HG03066 (cell line): ENCODE results near the gene ALK.

Experiments
- ATAC-seq: cut with Tn5 transposase; IDR thresholded peaks from one replicate; pipeline ENCODE4 v1.9.1; 2021; ENCODE audit warnings: low read depth; ENCODE audit not compliant: unreplicated experiment

Gene ALK

DNA sequence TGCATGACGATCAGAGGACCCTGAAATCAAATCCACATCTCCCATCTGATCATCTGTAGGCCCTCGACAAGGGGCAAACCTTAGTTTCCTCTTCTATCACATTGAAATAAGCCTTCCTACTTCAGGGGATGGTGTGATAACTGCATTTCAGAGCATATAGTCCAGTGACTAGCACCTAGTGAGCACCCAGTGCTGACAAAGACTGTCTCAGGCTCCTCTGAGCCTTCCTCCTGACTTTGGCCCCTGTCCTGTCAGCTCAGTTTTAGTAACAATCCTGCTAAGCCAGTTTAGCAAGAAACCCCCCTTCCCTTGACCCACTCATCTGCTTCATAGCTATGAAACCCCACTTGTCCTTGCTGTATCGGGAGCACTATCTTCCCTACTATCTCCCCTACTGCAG is 304.0 kb downstream of the ALK start:
- no peak for ATAC-seq

DNA sequence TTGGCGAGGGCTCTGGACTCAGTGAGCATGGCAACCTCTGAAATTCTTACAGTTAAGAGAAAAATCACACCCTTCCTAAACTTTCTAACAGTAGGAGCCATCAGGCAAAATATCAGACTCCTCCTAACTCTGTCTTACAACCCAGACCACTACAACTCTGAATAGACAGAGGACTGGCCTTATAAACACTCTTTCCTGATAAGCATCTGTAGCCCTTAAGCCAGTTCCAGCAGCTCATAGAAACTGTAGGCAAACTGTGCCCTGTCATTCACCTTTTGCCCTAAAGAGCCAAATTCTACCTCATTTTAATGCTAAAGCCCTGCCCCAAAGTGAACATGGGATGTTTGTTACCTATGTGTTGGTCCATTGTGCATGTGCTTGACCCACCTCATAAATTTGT is 304.8 kb downstream of the ALK start:
- ATAC-seq, result no peak

DNA sequence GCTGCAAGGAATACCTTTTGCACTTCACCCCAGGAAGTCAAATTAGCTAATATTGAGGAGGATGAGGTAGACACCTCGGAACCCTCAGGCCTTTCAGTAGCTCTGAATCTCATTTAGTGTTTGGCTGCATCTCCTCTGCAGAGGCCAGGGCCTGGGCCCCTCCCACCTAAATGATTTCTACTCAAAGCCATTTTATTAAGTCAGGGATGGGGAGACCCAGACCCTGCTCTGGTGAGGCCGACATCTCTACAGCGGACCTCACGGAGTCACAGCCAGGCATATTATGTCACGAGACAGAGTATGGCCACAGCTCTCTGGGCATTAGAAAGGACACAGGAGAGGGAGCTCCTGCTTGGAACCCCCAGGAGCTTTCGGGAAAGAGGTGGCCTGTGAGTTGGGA is 305.5 kb downstream of the ALK start:
- ATAC-seq, result no peak

DNA sequence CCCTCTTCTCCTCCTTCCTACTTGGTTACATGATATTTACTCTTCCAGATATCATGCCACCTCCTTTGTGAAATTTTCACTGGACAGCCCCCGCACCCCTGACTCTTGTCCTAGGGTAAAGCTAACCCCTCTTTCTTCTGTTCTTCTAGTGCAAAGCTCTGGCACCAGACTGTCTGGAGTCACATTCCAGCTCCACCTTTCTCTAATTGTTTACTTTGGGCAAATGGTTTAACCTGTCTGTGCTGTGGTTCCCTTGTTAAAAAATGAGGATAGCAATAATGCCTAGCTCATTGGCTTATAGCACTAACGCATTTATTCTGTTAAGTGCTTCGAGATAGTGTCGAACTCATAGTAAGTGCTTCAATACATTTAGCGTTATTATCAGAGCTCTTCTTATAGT is 306.2 kb downstream of the ALK start:
- ATAC-seq, result no peak

DNA sequence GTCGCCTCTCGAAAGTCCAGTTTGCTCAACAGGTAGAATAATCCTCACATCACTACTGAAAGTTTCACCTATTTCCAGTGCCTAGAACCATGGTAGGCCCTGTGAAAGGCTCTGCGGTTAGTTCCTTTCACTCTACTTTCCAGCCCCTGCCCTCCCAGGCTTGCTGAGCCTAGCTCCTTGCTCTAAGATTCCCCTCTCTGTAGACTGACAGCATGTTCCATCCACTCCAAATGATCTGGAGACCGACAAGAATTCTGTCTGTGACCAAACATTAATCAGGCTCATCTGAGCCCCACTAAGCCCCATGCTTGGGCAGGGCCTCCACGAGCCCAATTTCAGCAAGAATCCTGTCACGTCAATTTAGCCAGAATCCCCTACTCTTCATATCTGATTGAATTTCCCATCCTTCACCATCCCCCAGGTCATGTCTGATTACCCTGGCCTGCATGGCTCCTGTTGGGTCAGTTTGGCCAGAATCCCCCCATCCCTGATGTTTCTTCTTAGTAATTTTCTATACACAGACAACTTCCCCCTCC is 307.0 kb downstream of the ALK start:
- ATAC-seq, result no peak

DNA sequence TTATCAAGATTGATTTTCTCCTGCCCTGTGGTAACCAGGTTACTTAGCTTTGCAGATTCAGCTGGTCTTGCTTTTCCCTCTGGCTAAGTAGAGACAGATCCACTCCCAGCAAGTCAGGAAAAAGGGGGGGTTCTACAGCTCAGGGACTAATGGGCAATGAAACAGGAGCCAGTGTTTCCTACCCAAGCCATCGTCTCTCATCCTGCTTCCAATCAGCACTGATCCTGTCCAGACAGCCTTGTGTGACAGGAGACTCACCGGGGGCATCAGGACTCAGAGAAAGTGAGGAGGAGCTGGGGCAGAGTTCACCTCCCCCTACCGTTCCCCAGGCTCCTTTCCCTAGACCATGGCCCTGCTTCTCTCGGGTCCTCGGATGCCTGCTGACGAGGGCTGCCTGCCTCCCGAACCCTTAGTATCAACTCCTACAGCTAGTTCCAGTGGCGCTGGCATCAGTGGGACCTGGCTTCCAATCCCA is 307.6 kb downstream of the ALK start:
- no peak for ATAC-seq

DNA sequence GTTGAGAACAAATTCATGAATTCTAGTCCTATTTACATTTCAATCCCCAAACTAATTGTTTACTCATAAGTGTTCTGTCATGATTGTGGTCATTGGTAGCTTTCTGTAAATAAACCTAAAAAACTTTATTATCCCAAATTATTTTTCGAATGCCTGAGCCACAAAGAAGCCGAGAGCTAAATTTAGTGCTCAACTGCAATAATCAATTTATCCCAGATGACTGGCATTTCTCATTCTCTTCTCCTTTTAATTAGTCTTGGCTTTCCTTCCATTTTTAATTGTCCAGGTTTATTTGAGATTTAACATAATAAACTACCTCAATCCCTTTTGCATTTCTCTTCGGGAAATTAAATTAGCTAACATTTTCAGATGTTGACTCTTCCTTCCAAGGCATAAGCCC is 308.3 kb downstream of the ALK start:
- no peak for ATAC-seq

DNA sequence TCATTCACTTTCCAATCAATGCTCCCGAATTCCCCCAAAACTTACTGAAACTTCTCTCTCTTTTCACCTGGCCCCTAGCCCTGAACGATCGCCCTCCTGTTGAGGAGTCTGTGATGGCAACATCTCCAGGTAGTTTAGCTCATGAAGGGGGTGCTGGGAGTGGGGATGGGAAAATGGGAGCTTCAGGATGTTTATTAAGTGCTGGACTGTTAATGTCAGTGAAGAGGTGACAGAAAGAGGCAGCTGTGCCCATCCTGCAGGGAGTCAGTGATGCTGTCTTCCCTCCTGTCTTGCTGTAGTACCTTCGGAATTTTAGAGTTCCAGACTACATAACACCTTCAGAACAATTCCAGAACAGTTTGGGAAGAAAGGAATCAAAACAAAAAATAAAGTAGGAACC is 308.8 kb downstream of the ALK start:
- ATAC-seq, result no peak

DNA sequence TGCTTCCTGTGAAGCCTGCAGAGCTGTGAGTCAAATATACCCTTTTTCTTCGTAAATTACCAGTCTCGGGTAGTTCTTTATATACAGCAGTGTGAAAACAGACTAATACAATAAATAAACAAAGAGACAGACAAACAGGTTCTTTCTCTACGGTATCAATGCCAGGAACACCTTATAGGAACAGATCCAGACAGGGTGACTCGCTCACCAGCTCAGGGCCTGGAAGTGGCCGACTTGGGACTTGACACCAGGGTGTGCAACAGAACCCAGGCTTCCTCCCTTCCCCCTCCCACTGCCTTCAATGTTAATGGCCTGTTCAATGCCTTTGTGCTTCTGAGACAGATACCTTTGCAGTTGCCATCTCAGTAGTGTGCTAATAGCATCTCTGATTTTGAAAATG is 309.5 kb downstream of the ALK start:
- no peak for ATAC-seq

DNA sequence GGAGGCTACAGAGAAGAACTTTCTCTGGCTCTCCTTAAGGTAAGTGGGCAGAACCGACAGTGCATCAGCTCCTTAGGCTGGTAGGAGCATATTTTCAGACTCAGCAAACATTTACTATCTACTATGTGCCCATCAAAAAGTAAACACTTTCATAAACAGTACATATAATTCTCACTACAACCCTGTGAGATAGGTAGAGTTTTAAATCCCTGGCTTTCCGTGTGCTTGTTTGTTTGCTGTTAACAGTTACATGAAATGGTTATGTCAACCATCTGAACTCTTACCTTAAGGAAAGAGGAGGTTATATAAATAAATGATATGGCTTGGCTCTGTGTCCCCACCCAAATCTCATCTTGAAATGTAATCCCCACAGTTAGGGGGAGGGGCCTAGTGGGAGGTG is 310.1 kb downstream of the ALK start:
- ATAC-seq, result no peak

DNA sequence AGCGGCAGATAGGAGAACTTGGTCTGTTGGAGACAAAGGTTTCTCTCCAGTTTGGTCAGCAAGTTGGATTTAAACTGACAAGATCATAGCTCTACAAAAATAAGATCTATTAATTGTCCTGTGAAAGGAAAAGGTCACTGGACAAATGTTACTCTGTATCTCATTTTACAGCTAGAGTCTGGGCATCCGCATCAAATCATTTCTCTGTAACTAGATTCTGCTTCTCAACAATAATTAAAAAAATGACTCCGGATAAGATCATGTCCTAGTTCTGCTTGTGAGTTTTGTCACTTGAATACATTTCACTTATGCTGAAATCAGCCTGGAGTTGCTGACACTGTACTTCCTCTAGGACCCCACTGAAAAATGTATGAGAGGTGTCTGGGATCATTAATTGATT is 310.8 kb downstream of the ALK start:
- no peak for ATAC-seq

DNA sequence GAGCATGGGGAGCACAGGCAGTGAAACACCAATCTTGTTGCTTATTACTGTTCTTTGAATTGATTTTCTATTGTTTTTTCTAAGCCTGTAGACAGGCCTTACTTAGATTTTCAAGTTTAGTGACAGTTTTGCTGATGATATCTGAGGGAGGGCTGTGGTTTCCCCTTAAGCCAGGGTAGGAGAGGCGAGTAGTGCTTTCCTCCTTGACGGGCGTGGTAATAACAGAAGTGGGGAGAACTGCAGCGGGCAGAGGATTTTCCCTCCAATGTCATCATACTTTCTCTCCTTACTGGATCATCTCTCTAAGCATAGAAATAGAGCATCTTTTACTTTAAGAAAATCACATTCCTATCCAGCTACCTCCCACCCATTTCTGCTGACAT is 314.4 kb downstream of the ALK start:
- no peak for ATAC-seq

DNA sequence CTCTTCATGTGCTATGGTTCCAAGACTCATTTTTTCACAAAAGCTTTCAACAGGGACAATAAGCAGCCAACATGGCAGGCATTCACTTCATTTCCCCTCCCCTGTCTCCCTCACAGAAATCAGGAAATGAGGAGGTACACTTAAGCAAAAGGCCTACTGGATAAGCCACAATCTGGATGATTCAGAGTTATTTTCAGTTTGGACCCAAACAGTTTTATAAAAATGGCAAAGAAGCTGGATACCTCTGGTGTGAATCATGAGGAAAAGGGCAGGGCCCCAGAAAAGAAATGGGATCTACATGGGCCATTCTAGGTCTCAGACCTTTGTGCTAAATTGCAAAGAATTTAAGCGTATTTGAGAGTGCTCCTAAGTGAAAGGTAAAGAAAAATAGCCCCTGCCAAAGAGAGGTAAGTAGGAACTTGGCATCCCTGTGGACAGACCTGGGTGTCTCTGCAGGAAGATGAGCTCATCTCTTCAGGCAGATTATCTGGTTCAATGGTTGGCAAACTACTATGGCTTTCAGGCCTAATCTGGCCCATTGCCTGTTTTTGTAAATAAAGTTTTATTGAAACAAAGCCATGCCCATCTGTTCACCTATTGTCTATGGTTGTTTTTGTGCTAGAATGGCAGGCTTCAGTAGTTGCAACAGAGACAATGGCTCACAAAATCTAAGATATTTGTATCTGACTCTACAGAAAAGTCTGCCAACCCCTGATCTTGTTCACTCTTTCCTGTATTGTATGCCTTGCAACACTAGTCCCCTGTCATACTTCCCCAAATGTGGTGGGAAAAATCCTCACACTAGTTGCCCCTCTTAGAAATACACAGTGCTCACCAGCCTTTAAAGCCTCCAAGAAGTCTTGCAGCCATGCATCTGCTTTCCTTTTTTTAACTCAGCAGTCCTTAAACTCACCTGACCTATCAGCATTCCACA is 315.0 kb downstream of the ALK start:
- ATAC-seq, result no peak

DNA sequence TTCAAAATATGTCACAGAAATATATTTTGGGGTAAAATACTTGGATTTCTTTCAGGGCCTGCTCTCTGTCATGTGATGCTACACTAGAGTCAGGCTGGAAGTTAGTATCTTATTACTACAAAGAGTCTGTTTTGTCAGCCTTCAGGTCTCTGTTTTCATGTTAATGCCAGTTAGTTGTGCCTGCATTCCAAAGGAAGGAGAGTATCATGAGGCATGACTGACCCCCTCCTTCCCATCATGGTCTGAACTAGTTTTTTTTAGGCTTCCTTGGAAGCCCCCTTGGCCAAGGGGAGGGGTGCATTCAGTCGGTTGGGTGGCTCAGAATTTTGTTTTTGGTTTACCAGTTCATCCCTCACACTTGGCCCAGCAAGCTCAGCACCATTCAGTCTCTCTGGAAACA is 318.0 kb downstream of the ALK start:
- no peak for ATAC-seq

DNA sequence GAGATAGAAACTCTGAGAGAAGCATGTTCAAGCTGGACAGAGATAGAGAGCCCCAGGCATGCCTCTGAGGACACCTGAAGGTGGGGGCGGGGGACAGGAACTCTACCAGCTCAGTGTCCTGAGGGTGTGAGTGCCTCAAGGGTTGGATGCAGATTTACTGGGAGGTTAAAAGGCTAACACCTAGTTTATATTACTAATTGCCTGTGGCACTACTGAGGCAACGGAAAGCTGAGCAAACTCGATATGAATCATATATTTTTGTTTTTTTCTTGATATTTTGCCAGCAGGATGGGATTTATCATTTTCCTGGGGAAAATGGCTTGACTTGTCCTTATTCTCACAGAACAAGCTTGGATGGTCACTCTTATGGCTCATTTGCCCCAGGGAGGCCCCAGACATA is 319.5 kb downstream of the ALK start:
- ATAC-seq, result no peak

DNA sequence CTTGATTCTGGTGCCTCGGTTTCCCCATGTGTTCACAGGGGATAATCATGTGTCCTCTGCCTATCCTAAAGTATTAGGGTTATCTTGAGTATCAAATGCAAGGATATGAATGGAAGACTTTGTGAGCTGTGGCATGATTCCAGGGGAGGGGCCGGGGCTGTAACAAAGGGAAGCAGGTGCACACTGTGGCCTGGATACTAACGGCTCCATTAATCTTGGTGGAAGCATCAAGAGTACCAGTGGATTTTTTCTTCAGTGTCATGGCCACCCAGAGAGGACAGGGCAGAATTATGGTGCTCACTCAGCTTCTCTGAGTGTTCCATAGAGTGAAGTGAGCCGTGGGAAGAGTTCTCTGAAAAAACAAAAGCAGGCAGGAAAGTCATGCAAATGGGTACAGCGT is 320.1 kb downstream of the ALK start:
- no peak for ATAC-seq

DNA sequence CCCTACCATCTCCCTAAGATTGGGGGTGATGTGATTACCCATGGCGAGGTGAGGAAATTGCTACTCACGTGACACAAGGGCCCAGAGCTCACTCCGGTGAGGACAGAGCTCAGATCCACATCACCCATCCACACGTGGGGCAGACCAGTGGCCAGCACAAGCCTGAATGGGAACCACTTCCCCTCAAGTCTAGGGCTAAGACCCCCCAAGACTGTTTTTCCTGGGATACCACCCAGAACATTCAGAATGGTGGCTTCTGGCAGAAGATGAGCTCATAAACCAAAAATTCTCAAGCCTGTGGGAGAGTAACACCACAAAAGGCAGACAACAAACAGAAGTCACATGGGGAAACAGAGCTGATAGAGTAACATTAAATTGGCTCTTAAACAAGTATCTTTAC is 321.4 kb downstream of the ALK start:
- no peak for ATAC-seq

DNA sequence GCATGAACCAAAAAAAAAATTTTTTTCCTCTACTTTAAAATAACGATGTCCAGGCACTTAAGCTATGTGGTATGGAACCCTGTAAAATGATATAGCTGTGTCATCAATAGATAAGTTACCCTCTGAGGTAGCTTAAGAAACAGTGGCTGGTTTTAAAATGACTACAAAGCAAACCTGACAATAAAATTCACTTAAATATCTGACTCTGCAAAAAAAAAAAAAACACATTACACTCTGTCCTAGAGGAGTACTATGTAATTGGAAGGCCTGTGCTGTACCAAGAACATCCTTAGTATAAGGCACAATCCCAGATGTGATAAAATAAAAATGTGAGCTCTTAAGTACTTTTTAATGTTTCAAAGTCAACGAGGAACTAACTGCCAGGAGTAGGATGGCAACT is 322.4 kb downstream of the ALK start:
- ATAC-seq, result no peak

DNA sequence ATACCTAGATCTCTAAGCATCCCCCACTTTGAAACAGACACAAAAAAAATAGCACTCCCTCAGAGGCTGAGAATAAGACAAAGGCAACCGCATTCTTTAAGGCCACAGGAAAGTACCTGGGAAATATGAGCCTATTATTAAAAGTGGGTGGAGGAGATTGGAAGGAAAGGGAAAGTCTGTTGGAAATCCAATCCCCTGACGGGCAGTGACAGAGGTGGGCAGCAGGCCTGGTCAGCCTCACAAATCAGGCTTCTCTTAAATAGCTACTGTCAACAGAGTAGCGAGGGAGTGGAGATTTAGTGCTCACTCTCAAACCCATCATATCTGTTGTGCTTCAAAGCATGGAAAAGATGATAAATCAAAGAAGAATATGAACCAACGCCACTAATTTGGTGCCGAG is 324.4 kb downstream of the ALK start:
- ATAC-seq, result no peak

DNA sequence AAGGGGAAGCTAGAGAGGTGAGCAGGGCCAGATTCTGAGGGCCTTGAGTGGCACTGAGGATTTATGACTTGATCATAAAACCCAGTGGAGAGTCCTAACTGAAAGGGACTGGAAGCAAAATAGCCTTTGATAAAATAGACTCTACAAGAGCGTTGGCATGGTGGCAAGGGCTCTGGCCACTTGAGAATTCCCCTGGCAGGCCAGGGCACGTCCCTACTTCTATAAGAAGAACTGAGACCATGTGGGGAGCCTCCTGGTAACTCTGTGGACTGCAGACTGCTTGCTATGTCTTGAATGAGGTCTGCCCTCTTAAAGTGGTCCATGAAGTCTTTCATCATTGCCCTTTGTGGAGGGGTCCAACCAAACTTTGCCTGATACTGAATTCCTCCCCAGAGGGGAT is 324.8 kb downstream of the ALK start:
- ATAC-seq, result no peak

DNA sequence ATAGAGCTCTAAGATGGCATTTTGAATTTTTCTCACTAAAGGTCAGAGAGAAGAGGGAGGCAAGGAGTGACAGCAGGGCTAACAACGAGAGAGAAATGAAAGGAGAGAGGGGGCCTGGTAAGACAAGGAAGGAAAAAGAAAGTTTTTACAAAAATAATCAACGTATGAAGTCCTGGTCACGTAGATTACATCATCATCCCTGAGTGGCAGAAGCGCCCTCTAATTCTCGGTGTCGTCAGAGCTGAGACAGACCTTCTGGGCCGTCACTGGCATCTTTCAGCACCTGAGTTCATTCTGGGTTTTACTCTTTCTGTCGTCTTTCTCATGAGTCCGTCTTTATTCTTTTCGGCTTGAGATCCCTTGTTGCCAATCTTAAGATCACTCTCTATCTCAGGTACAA is 329.8 kb downstream of the ALK start:
- ATAC-seq, result no peak

DNA sequence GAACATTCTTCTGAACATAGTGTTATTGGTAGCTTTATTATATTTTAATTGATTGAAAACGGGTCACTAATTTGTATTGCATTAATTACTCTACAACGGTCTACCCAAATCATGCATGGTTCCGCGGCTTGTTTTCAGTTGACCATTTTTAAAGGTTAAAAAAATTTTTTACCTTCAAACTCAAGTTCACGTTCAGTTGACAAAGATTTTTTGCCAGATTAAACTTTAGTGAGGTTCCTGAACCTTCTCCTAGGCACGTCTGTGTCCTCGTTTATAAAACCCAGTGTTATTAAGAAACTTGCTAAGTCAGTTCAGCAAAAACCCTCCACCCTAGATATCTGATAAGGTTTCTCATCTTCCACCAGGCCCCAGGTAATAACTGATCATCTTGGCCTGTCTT is 331.2 kb downstream of the ALK start:
- no peak for ATAC-seq
